HG03469 (cell line): Measurements from ENCODE around the gene ATAD3C.
A peak's percentile ranks its signal among the peaks of the same experiment; 100 is the strongest.
"Not testable (repeated sequence)": the region's sequence is repeated elsewhere in the genome, so short reads cannot be mapped to it uniquely, and the experiment has no call there.

Experiments used
- ATAC-seq: cut with Tn5 transposase; IDR thresholded peaks from one replicate; pipeline ENCODE4 v1.9.1; 2021; ENCODE audit warnings: mild to moderate bottlenecking, moderate library complexity, moderate number of reproducible peaks; ENCODE audit not compliant: unreplicated experiment

The ATAD3C gene

DNA sequence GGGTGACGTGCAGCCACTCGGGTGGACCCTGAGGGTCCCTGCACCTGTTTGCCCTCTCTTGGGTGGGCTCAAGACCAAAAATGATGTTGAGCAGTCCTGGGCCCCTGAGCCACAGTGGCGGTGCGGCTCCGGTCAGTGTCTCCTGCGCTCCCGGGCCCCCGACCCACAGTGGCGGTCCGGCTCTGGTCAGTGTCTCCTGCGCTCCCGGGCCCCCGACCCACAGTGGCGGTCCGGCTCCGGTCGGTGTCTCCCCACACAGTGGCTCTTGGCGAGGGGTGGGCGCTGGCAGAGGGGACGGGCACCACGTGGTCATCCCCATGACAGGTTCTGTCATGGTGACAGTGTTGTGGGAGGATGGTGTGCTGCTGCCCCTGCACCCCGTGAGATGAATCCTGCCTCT is 44.8 kb downstream of the ATAD3C start:
- not testable (repeated sequence) for ATAC-seq

DNA sequence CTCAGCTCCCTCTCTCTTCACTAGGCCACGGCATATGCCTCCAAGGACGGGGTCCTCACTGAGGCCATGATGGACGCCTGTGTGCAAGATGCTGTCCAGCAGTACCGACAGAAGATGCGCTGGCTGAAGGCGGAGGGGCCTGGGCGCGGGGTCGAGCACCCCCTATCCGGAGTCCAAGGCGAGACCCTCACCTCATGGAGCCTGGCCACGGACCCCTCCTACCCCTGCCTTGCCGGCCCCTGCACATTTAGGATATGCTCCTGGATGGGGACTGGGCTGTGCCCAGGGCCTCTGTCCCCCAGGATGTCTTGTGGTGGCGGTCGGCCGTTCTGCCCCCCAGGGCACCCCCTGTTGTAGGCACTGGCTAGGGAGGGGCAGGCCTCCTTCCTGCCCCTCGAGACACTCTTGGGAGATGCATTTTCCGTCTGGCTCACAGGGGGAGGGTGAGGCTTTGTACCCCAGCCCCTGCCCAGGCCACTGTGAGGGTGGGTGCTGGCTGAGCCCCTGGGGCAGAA is 46.0 kb downstream of the ATAD3C start:
- not testable (repeated sequence) for ATAC-seq

DNA sequence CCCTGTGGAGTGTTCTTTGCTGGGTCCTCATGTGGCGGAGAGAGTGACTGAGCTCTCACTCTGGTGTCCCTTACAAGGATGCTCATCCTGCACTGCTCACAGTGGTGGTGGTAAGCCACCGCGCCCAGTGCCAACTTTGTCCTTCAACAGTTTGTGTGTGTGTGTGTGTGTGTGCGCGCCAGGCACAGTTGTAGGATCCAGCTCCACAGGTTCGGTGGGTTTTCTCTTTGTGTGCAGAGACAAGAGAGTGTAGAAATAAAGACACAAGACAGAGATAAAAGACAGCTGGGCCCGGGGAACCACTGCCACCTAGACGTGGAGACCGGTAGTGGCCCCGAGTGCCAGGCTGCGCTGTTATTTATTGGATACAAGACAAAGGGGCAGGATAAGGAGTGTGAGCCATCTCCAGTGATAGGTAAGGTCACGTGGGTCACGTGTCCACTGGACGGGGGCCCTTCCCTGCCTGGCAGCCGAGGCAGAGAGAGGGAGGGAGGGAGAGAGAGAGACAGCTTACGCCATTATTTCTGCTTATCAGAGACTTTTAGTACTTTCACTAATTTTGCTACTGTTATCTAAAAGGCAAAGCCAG is 55.4 kb downstream of the ATAD3C start:
- not testable (repeated sequence) for ATAC-seq

DNA sequence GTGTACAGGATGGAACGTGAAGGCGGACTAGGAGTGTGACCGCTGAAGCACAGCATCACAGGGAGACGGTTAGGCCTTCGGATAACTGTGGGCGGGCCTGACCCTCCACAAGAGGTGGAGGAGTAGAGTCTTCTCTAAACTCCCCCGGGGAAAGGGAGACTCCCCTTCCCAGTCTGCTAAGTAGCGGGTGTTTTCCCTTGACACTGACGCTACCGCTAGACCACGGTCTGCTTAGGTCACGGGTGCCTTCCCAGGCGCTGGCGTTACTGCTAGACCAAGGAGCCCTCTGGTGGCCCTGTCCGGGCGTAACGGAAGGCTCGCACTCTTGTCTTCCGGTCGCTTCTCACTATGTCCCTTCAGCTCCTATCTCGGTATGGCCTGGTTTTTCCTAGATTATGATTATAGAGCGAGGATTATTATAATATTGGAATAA is 55.9 kb downstream of the ATAD3C start:
- ATAC-seq: not testable (repeated sequence)

DNA sequence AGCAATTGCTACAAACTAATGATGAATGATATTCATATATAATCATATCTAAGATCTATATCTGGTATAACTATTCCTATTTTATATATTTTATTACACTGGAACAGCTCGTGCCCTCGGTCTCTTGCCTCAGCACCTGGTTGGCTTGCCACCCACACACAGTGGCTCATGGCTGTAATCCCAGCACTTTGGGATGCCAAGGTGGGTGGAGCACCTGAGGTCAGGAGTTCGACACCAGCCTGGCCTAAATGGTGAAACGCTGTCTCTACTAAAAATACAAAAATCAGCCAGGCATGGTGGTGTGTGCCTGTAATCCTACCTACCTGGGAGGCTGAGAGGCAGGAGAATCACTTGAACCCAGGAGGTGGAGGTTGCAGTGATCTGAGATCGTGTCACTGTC is 56.3 kb downstream of the ATAD3C start:
- not testable (repeated sequence) for ATAC-seq

DNA sequence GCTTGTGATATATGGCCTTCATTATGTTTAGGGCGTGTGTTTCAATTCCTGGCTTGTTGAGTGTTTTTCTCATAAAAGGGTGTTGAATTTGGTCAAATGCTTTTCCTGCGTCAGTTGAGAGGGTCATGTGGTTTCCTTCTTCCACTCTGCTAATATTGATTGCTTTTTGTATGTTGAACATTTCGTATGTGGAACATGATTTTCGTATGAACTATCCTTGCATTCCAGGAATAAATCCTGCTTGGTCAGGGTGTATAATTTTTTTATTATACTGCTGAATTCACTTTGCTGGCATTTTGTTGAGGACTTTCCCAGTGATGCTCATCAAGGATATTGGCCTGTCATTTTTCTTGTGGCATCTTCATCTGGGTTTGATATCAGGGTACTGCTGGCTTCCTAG is 57.8 kb downstream of the ATAD3C start:
- no peak for ATAC-seq

DNA sequence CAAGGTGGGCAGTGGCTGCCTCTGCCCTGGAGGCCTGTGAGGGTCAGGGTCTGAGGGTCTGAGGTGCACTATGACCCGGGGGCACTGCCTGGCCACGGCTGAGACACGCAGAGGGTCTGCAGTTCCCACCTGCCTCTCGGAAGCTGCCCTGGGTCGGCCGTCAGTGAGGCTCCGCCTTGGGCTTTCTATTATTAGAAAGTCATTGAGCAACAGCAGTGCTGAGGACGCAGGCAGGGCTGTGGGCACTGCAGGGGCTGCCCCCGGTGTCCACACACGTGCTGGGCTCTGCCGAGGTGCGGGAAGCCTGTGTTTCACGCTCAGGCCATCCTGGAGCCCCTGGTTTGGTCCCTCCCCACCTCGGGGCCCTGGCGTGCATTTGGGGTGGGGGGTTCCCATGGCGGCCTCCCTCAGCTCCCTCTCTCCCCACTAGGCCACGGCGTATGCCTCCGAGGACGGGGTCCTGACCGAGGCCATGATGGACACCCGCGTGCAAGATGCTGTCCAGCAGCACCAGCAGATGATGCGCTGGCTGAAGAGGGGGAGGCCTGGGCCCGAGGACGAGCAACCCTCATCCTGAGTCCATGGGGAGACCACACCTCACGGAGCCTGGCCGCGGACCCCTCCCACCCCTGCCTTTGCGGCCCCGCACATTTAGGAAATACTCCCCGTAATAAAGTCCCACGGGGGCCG is 59.4 kb downstream of the ATAD3C start:
- not testable (repeated sequence) for ATAC-seq

DNA sequence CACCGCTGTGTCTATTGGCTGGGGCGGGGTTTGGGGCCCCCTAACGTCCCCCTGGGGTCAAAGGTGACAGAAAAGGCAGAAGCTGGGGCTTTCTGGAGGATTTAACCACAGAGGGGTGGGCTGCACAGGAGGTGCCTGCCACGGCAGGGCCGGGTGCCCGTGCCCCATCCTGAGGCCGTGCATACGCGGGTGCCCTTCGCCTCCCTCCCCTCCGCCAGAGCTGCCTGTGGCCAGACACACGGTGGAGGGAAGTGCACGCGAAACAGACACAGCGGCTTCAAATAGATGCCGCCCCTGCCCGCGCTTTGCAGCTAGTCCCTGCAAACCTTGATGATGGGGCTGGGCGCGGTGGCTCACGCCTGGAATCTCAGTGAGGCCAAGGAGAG is 60.0 kb downstream of the ATAD3C start:
- ATAC-seq: not testable (repeated sequence)

DNA sequence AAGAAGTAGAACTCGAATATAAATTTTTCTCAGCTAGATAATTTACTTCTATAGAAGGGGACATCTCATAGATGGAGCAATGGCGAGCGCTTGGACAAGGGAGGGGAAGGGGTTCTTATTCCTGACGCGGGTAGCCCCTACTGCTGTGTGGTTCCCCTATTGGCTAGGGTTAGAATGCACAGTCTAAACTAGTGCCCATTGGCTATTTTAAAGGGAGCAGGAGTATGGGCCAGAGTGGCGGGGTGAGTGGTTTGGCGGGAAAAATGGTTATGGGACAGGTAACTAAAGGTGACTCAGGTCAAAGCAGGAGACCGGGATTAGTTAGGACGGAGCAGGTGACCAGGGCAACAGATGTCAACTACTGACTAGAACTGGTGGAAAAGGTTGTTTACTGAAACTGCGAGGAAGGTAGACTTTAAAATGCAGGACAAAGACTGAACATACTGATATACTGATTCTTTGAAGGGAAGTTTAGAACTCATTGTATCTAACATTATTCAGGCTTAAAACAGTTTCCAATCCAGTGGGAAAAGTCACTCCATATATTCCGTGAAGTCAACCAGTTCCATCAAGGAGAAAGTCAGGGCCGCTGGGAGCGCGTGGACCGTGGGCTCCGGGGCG is 61.5 kb downstream of the ATAD3C start:
- no peak for ATAC-seq

DNA sequence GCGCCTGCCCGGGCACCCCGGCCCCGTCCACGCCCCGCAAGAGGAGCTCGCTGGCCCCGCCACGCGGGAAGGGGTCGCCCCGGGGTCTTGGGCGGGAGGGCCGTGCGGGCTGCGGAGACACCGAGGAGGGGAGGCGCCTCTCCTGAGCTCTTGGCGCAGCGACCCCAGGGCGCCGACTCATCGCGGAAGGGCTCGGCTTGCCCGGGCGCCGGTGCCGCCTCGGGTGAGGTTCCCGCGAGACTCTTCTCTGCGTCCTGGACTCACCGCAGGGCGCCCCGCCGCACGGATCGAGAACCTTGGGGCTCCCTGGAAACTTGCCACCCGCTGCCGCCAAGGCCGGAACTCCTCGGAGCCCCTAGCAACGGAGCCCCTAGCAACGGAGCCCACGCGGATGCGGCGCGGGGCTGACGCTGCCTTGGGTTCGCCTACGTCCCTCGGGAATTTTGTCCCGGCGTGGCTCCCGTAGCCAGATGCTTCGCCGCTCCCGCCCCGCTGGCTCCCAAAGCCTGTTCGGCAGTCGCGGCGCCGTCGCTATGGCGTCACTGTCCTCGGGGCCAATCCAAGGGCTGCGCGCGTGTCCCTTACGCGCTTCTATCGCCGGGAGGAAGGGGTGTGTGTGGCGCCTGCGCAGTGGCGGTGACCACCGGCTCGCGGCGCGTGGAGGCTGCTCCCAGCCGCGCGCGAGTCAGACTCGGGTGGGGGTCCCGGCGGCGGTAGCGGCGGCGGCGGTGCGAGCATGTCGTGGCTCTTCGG is 62.2 kb downstream of the ATAD3C start, which contains the start of gene ATAD3A:
ATAD3A (plus strand) TSS at position 630 of the 753 bp plus-strand sequence; CDS start at position 737, 107 bp downstream.
- ATAC-seq: peak; percentile 78

DNA sequence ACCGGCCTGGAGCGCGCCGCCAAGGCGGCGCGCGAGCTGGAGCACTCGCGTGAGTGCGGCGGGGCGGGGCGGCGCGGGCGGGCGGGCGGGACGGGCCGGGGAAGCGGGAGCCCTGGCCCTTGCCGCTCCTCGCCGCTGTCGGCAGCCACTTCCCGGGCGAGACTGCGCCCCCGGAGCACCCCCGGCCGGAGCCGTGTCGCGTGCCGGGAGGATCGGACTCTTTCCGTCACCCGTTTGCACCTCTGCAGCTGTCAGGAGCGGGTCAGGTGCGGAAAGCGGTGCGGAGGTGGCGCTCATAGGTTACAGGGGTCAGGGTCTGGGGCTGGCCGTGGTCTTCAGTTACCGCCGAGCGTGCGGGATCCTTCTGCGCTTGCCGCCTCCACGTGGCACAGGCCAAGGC is 62.9 kb downstream of the ATAD3C start:
- not testable (repeated sequence) for ATAC-seq

DNA sequence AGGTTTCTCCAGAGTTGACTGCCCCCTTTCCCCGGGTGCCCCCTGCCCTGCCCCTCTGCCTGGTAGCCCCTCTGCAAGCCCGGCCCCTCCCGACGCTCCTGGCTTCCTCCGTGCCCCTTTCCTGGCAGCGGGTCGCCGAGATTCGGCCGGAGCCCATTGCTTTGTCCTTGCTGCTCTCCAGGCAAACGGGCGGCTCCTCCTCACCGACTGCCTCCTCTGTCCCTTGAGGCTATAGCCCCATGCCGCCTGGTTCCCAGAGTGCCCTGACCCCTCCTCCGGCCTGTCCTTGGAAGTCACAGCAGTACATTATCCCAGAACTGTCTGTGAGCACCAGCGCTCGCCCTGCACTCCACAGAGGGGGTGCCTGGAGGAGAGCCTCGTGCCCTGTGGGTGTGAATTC is 64.2 kb downstream of the ATAD3C start:
- ATAC-seq: not testable (repeated sequence)

DNA sequence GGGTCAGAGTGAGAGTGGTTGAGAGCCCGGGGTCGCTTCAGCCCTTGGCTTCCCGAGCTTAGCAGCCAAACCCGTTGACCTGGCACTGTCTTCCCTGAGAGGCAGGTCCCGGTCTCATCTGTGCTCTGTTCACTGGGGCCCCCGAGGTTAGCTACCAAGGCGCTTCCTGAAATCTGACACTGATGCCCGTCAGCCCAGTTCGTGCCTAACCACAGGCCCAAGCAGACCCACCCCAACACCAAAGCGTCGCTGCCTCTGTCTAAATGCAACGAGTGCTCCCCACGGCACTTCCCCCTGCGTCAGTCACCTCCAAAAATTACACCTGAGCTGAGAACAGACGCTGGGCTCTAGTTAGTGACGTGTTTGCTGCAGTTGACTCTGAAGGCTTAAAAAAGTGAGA is 64.9 kb downstream of the ATAD3C start:
- not testable (repeated sequence) for ATAC-seq

DNA sequence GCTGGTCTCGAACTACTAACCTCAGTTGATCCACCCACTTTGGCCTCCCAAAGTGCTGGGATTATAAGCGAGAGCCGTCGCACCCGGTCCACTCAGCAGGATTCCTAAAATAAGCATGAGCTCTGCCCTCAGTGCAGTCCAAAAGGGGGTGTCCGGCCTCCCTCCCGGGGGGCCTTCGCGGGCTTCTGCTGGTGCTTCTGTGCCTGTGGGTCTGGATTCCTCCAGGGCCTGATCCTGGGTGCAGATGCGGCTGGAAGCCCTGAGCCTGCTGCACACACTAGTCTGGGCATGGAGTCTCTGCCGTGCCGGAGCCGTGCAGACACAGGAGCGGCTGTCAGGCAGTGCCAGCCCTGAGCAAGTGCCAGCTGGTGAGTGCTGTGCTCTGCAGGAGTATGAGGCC is 67.4 kb downstream of the ATAD3C start:
- ATAC-seq: not testable (repeated sequence)

DNA sequence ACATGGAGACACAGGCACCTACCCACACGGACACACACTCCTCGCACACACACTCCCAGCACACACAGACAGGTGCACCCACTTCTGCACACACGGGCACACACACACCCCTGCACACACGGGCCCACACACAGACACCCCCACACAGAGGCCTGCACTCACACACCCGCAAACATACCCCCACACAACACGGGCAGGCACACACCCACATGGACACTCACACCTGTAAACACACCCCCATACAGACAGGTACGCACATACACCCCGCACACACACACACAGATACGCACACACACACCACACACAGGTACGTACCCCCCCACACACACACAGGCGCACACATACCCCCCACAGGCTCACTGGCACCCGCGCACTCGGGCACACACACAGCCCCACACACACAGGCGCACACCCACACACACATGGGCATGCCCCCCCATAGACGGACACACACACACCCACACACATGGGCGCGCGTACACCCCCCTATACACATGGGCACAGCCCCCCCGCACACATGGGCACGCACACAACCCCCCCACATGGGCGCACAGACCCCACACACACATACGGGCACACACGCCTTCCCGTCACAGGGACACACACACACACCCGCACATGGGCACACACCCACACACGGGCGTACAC is 68.6 kb downstream of the ATAD3C start:
- no peak for ATAC-seq

DNA sequence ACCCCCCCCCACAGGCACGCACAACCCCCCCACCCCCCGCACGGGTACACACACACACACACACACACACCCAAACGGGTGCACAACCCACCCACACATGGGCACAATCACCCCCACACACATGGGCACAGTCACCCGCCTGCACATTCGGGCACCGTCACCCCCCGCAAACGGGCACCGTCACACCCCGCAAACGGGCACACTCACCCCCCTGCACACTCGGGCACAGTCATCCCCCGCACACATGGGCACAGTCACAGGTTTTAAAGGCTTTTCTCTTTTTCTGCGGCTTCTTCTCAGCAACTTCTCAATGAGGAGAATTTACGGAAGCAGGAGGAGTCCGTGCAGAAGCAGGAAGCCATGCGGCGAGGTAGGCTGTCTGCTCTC is 69.1 kb downstream of the ATAD3C start:
- not testable (repeated sequence) for ATAC-seq
